ENCODE data around the gene ARX. TPM values are rescaled to one million over a fixed set of nuclear protein-coding genes. Genes with fewer than 3 reads are reported as not detected.
A peak's percentile ranks its signal among the peaks of the same experiment; 100 is the strongest.

ARX gene
- total and polyA plus RNA-seq, 2 donors (not counting 3 experiments of a cell fraction or from before 2014, with no cell fraction given), result not detected

GRCh38 chrX:25003066-25003849 lies 12.5 kb downstream of the ARX start:
- Histone ChIP-seq H3K79me2 (ENCODE audit: control insufficient read depth, insufficient read depth, low read length) (no peaks in the 10 kb centered on the region), H2AFZ (ENCODE audit: low read depth, low read length) (no peak overlapping the region), H3K27me3 (ENCODE audit: control insufficient read depth in 2 of 2, insufficient read depth in 2 of 2, low read length in 2 of 2) (peaks cover 39 to 64% of the 10 kb centered on the region in 2 experiments), H3K4me2 (ENCODE audit: insufficient read depth, low read length) (peak overlapping the region; percentile 4), H3K9me1 (replicated peaks; ENCODE audit: control insufficient read depth, extremely low read depth, insufficient read depth, low read length) (no peaks in the 10 kb centered on the region), H3K9me3 (replicated peaks; ENCODE audit: control insufficient read depth, insufficient read depth, low read length) (no peaks in the 10 kb centered on the region), H3K27ac (ENCODE audit: insufficient read depth, low read depth, low read length) (no peak overlapping the region), H3K9ac (replicated peaks; ENCODE audit: extremely low read depth, insufficient read depth, low read length) (no peak overlapping the region), H3K36me3 (ENCODE audit: control insufficient read depth in 2 of 2, extremely low read depth in 1 of 2, insufficient read depth in 2 of 2, low read length in 2 of 2) (no peaks in the 10 kb centered on the region), H3K4me3 (replicated peaks in 1 of 3; ENCODE audit: insufficient read depth in 1 of 3, low read depth in 1 of 3, low read length in 3 of 3) (no peak overlapping the region), H3K4me1 (ENCODE audit: control insufficient read depth, extremely low read depth, insufficient read depth, low read length) (peaks cover 5% of the 10 kb centered on the region), H4K20me1 (replicated peaks; ENCODE audit: control insufficient read depth, extremely low read depth, insufficient read depth, low read length) (no peaks in the 10 kb centered on the region)
- ChIA-PET CTCF (interaction anchor here (1.5 kb wide), 1 partner anchor 17 kb away, joined by 6 read pairs; no protein-coding TSS in a partner anchor), POLR2A (no interaction called here)
- intact Hi-C loops (cut with micrococcal nuclease), result no loop called here
- FAIRE-seq (peak; percentile 58), DNase-seq (ENCODE audit: low read depth, low spot score) (no peak)
- no TSS peak for BruUV-seq (replicated peaks)
- TF ChIP-seq CTCF (IDR thresholded peaks at IDR 0.05; ENCODE audit: extremely low read depth in 1 of 2, insufficient read depth in 1 of 2, low read depth in 1 of 2, low read length in 2 of 2), result no peak
- no peak for TF ChIP-seq FOS (IDR thresholded peaks at IDR 0.05; ENCODE audit: borderline replicate concordance, insufficient read depth, low read length)
- dilution Hi-C loops (cut with MboI; ENCODE audit: extremely low pct_ligation_motif_present, low sequenced_read_pairs), result no loop called here

- Histone ChIP-seq H3K36me3 (ENCODE audit: control insufficient read depth in 2 of 2, extremely low read depth in 1 of 2, insufficient read depth in 2 of 2, low read length in 2 of 2) (no peaks in the 10 kb centered on the region), H3K79me2 (ENCODE audit: control insufficient read depth, insufficient read depth, low read length) (no peaks in the 10 kb centered on the region), H3K9ac (replicated peaks; ENCODE audit: extremely low read depth, insufficient read depth, low read length) (no peak overlapping the region), H3K4me2 (ENCODE audit: insufficient read depth, low read length) (peak overlapping the region; percentile 4), H4K20me1 (replicated peaks; ENCODE audit: control insufficient read depth, extremely low read depth, insufficient read depth, low read length) (no peaks in the 10 kb centered on the region), H3K9me3 (replicated peaks; ENCODE audit: control insufficient read depth, insufficient read depth, low read length) (no peaks in the 10 kb centered on the region), H2AFZ (ENCODE audit: low read depth, low read length) (no peak overlapping the region), H3K4me1 (ENCODE audit: control insufficient read depth, extremely low read depth, insufficient read depth, low read length) (peaks cover 5% of the 10 kb centered on the region), H3K9me1 (replicated peaks; ENCODE audit: control insufficient read depth, extremely low read depth, insufficient read depth, low read length) (no peaks in the 10 kb centered on the region), H3K4me3 (replicated peaks in 1 of 3; ENCODE audit: insufficient read depth in 1 of 3, low read depth in 1 of 3, low read length in 3 of 3) (peak overlapping the region in 1 of 3 experiments; percentile 9), H3K27me3 (ENCODE audit: control insufficient read depth in 2 of 2, insufficient read depth in 2 of 2, low read length in 2 of 2) (peaks cover 33 to 58% of the 10 kb centered on the region in 2 experiments), H3K27ac (ENCODE audit: insufficient read depth, low read depth, low read length) (no peak overlapping the region)
- BruUV-seq (replicated peaks), result no TSS peak
- ChIA-PET POLR2A (no interaction called here), CTCF (interaction anchor here (1.1 kb wide), 1 partner anchor 164 kb away, joined by 4 read pairs; no protein-coding TSS in a partner anchor)
- FAIRE-seq (no peak), DNase-seq (ENCODE audit: low read depth, low spot score) (no peak)
- intact Hi-C loops (cut with micrococcal nuclease), result no loop called here
- no peak for TF ChIP-seq MAX (IDR thresholded peaks at IDR 0.05; ENCODE audit: insufficient read depth, insufficient read length)
- TF ChIP-seq EZH2 (IDR thresholded peaks at IDR 0.05; ENCODE audit: borderline replicate concordance, low read depth, low read length, severe bottlenecking), result peak; percentile 56
- TF ChIP-seq POLR2A (IDR thresholded peaks at IDR 0.05; ENCODE audit: low read depth, low read length), result no peak
- dilution Hi-C loops (cut with MboI; ENCODE audit: extremely low pct_ligation_motif_present, low sequenced_read_pairs), result no loop called here
These were observed 13.1 kb downstream of the ARX start for GRCh38 chrX:25002661-25003020.
